GM19328 (cell line): ENCODE data around the gene TNIK.

Experiments used
- ATAC-seq: cut with Tn5 transposase; IDR thresholded peaks from one replicate; pipeline ENCODE4 v1.9.1; 2021; ENCODE audit warnings: mild to moderate bottlenecking, moderate library complexity; ENCODE audit not compliant: unreplicated experiment

Gene TNIK

DNA sequence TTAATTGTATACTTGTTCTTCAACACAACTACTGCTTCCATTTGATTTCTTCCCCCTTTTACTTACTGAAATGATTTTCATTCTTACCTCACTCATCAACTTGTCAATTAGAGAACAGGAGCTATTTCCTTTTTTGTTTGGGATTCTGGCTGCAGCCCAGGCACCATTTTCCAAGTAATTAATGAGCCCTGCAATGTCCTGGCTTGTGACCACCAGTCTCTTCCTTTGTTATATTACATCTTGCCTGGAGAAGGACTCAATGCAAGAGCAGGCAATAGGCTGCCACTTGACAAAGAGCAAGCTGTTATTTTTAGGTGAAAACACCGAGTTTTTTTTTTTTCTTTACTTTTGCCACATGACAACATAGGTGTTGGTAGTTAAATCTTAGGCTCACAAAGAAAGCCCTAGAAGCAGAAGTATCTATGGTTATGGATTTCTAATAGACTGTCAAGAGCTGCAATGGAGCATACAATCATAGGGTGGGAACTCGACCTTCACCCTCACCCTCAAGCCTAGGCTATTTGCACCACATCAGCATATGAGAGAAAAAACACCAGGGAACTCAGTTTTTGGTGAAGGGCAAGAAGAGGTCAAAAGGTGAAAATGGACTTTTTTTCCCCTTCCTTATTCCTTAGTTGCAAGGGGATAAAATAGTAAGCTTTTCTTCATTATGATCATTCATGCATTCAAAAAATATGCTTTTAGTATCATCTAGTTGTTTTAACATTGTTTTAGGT is 114.9 kb downstream of the TNIK start:
- ATAC-seq: no peak

DNA sequence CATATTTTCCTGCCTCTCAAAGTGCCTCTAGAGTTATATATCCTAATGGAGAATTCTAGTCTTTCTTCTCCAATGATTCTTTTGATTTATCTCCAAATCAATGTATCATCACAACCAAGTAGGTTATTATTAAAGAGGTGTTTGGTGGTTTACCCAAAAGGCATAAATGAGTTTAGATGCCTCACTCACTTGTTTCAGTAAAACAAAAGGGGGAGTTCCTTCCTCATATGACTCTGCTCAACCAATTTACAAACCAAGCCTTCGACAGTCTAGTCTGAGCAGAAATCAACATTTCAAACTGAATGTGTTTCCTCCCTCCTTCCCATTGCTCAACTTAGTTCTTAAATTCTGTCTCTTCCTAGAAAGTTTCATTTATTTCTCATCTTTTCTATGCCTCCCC is 116.5 kb downstream of the TNIK start:
- no peak for ATAC-seq

DNA sequence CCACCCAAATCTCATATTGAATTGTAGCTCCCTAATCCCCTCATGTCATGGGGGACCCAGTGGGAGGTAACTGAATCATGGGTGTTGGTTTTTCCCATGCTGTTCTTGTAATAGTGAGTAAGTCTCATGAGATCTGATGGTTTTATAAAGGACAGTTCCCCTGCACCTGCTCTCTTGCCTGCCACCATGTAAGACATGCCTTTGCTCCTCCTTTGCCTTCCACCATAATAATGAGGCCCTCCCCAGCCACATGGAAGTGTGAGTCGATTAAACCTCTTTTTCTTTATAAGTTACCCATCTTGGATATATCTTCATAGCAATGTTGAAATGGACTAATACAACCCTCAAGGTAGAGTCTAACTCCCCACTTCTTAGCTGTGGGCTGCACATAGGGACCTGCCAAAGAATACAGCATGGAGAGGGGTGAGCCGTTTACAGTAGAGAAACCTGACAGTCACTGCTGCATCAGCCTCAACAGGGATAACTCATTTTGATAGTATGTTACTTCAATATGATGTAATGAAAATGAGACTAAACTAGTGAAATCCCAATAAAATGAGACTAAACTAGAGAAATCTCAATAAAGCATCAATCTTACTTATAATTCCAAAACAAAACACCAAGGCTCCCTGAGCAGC is 117.3 kb downstream of the TNIK start:
- ATAC-seq: no peak

DNA sequence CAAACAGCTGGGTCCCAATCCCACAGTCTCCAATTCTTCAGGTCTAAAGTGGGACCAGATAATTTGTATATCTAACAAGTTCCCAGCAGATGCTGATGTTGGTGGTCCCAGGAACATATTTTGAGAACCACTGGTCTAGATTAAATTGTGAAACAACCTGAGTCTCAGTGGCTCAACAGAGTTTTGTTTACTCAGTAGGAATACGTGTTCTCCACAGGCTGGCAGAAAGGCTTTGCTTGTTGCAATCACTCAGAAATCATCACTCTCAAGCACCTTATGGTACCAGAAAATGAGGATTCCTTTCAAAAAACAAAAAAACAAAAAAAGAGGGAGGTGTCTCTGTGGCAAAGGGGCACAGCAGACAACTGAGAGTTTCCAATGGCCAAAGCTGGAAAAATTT is 118.0 kb downstream of the TNIK start:
- no peak for ATAC-seq

DNA sequence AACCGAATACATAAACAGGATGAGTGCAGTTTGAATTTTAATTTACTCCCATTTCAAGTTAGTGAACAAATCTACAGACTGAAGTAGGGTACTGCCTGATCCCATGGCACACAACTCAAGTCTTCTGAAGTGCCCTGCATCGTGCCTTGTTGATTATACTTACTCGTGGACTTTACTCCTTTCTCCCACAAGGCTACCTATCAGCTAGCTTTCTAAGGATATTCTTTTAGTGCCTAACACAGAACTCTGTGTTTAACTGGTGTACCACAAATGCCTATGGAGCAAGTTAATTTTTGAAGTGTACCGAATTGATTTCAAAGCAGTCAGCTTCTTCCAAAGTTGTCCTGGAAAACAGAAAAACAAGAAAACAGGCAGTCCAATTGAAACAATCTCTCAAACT is 119.8 kb downstream of the TNIK start:
- ATAC-seq: no peak

DNA sequence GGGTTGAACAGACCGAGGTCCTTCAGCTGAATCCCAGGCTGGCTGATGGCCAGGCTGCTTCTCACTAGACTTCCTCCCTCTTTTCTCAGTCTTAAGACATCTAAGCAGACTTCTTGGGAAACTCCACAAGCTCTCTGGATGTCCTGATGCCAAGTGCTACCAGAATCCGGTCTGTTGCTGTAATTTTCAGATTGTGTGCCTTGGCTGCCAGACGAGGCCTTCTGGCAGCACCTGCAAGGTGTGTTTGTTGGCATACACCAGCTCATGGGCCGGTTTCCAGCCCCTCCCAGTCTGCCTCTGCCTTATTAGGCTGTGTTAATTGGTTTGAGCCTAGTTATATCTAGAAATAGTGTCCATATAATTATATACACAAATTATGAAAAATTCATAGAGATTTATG is 120.6 kb downstream of the TNIK start:
- ATAC-seq: no peak

DNA sequence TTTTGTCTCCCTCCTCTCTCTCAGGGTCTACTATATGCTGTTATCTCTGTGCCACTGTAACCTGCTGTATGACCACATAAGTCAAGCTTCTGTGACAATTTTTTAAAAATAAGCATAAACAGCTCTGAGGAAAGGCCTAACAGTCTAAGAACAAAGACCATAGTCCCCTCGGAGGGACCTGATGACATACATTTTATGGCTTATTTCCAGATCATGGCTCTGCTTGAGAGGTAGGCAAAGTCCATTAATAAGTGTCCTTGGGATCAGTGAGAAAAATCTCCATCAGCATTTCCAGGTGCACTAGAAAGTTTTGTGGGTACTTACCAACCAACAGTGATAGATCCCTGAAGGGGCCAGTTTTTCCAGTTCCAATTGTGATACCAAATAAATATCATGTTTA is 123.8 kb downstream of the TNIK start:
- ATAC-seq: no peak

DNA sequence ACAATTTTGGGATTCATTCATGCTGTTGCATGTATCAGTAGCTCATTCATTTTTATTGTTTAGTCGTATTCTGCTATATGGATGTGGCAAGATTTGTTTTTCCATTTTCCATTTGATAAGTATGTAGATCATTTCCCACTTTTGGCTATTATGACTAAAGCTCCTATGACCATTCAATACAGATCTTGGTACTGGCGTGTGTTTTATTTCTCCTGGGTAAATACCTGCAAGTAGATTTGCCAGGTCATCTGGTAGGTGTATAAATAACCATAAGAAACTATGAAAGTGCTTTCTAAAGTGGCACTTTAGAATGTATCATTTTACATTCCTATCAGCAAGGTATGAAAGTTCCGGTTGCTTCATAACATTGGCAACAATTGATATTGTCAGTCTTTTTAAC is 124.6 kb downstream of the TNIK start:
- ATAC-seq: no peak

DNA sequence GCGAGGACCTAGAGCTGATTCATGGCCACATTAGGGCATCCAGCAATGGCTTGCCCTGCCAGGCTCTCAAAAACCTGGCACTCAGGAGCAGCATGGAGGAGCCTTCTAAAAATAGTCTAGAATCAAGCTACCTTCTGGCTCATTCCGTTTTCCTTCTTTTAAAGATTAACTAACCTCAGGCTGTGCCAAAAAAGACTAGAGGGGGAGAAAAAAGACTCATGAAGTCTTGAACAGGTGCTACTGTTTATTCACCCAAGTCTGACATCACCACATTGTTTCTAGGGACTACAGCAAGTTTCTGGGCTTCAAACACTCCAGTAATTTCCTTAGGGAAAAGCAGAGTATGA is 125.8 kb downstream of the TNIK start:
- ATAC-seq: no peak

DNA sequence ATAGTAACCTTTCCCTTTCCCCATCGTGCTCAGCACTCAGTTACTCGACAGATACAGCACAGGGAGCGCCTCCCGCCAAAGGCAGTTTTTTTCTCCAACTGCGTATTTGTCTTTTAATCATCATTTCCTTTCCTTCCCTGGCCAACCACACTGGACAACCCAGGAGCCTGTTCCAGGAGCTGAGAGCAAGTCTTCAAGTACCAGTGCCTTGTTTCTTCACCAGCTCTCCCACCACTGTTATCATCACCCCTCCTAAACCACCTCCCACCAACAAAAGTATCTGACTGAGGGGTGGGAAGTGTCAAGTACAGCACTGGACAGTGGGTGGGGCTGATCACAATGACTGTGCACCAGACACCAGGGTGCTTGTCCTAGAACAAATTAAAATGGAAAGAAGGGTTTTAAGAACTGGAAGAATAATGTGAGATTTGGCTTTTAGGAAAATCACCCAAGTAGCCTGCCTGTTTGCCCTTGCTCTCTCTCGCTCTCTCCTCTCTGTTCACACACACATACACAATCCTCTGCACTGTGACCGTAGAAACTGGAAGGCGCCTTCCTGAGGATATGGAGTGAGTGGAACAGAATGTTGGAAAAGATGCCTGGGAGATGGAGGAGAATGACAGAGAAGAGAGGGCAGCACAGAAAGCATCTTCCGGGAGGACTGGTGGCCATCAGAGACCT is 126.3 kb downstream of the TNIK start:
- no peak for ATAC-seq

DNA sequence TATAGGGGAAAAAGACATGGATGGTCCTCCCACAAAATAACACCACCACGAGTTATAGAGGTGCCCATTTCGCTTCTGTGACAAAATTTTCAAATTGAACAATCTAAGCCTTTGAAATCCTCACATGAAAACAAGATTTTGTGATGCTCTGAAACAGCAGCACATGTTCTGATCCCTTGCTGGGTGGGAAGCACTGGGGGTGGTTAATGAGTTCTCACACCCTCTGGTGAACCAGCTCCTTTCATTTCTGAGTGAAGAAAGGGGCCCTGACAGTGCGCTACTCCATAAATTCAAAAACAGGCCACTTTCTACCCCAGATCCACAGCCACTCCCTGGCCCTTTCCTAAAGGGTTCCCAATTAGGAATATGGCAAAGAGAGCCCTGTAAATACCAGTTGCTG is 129.3 kb downstream of the TNIK start:
- ATAC-seq: no peak

DNA sequence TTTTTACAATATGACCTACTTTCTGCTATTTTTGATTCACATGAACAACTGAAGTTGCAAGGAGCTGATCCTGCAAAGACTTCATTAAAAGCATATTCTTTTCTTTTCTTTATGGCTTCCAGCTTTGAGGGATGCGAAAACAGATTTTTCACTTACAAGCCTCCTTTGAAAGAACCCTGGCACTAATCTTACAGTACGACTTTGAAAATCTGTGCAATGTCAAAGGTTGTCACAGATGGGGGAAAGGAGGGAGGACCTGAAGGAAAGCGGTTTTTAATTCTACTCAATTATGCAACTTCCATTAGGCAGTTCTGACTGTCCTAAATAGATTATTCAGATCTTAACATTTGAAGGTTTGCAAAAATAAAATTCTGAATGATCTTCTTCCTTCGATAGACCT is 130.5 kb downstream of the TNIK start:
- no peak for ATAC-seq

DNA sequence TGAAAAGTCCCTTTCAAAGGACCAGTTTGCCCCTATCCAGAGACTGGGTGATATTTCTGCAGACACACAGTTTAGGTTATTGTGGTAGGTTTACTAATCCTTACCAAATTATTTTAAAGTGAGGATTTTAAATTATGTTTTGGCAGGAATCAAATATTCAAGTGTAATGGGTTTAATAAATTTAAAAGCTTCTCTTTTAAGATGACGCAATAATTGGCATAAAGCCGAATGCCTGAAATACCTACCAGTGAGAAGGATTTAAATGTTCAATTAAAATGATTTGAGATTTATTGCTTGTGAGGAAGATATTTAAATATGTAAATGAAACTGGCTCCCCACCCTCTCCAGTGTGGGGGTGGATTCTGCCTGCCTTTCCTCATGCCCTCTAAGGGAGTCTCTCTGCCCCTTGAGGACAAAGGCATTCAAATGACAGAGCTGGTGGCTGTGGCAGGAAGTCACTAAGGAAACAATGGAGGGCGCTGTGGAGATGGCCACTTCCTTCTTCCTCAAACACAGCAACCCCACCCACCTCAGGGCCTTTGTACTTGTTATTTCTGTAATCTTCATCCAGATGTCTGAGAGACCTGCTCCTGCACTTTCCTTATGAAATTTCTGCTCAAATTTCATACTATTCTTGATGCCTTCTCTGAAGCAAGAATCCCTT is 131.7 kb downstream of the TNIK start:
- no peak for ATAC-seq

DNA sequence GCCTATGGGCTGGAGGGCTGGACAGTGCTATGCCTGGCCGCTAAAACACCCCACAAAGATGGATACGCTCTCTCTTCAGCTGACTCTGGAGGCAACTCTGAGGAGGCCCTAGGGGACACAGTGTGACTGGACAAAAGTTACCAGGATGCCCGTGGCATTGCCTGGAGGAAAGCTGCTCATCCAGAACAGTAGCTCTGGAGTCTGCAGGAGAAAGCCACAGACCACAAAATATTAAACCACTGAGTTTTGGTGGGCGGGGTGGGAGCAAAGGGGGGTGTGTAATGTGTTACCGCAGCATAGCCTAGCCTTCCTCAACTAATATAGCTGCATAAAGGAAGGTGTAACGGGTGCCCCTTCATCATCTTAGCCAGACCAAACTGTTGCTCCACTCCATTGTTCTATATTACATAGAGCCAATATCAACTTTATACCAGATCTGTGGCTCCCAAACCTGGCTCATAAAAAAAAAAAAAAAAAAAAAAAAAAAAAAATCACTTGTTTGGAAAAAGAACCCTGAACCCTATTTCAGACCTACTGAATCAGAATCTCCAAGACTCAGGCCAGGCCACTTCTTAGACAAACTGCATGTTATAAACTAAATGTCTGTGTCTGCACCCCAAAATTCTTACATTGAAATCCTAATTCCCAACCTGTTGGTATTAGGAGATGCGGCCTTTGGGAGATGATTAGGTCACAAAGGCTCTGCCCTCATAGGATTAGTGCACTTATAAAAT is 132.6 kb downstream of the TNIK start:
- ATAC-seq: no peak

DNA sequence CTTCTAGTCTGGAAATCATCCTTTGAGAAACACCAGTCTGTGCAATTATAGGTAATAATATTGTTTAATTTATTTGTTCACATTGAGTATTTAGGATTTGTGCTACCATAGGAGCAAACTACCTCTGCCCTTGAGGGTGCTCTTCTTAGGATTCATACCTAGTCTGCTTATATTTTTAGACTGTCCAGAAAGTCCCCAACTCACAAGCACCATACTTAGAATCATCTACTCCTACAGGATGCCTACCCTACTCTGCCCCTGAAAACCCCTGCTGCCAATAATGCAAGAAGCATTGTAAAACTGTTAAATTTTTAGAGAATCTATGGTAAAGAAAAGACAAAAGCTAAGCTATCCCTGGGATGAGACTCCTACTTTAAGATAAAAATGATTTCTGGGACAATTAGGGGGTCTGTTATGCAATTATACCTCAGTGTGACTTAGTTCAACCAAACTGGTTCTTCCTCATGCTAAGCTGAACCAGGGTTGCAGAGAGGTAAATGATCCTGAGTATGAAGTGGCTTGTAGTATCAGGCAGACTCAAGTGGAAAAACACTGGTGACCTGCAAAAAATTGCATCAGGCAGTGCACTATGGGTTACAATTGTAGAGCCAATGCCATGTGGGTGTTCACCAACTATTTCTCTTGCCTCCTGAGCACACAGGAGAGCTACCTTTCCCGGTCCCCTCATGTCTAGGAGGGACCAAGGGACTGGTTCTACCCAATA is 133.3 kb downstream of the TNIK start:
- no peak for ATAC-seq

DNA sequence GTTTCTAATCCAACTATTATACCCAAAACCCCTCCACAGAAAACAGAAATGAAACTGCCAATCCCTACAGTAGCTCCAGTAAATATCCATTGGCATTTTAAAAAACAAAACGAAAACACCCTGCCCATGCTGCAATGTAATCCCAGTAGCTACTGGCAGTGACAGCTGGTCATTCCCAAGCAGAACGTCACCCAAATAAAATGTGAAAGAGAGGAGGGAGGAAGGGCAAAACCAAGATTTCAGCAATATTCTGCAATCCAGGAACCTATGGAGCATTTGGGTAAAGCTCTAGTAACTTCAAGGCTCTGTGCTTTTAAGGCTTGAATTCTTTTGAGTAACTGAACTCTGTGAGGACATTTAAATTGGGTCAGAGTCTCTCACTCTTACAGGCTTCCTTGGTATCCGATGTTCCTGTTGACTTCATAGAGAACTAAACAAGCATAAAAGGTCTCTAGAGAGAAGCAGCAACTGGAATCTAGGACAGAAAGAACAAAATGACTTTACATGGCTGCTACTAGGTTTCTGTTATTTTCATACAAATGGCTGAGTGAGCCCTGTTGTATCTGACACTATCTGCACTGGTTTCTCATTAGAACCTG is 136.2 kb downstream of the TNIK start:
- ATAC-seq: no peak

DNA sequence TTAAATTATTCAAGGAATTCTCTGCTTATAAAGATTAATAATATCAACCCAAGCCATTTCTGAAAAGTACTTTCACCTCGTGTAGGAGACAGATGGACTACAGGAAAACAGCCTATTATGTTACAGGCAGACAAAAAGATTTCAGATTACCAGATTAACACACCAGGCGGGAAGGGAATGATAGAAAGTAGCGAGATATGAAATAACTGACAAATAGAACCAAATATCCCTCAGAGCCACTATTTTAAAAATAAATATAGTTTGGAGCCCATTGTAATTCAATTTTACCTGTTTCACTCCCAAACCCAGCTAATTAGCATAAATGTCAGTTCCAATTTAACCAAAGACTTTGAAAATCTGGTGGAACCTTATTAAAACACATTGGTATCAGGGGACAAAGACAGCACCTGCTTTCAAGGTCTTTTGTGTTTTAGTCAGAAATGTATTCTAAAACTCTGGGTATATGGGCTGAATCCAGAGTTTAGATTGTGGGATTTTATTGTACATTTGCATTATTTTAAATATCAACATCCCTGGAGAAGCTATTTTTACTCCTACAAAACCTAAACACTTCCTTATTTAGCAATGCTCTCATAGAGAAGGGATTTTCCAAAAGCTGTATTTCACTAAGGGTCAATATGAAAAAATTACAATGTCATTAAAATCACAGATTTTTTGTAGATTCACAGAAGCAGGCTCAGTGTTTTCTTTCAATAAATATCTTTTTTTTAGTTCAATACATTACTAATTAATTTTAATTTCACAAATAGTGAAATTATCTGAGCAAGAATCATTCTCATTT is 138.4 kb downstream of the TNIK start:
- ATAC-seq: no peak

DNA sequence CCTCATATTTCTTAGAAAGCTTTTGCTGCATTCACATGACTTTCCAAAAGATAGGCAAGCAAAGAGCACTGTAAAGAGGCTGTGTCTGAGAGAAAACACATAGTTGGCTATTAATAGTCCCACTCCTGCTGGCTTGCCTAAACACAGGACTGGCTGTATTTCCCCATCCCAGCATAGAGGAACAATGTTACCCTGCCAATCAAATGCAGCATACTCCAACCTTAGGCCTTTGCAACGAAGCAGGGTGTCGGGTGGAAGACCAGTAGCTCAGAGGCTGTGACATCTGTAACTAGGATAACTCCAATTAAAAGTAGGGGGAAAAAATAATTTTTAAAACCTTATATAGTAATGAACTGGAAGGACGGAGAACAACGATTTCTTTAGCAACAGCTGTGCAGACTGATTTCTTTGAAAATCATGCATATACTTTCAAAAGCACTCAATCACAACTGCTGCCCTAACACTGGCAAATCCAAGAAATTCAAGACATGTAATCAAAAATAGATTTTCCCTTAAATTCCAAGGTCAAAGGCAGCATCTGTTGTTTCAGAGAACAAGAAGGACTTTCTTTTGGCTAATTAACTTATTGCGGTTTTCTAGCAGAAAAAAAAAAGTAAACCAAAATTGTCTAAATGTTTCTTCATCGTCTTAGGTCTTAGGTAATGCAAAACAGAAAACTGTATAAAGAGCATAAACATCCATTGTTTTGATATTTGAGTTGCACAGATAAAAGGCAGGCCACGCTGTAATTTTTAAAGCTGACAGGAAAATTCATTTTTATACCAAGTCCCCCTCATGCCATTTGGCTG is 139.3 kb downstream of the TNIK start:
- no peak for ATAC-seq

DNA sequence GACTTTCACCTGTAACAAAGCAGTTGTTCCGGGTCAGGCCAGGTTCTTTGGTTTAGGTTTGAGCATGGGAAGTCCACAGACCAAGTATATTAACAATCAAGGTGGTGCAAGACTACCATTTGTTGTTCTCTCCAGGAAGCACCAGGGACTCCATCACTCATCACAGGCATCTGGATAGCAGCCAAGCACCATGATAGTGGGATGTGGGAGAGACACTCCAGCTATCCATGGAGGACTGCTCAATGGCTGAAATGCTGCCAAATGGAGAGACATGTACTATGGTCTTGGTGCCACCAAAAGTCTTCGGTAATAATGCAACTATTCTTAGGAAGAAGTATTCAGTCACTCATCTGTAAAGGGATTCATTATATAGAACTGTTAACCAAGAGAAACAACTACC is 143.0 kb downstream of the TNIK start:
- ATAC-seq: no peak
